OCI-LY3 (cell line): Measurements from ENCODE around the gene PIP4K2C.

Source experiments
- CTCF ChIP-seq: fragments of 200-600, 300-600 bp; sonication (generic); IDR thresholded peaks from 2 replicates; pipeline ENCODE4 v1.5.1; 2014; ENCODE audit warnings: antibody characterized with exemption, low read length, low read depth
- EZH2phosphoT487 ChIP-seq: fragments of 200-600 bp; shearing (Covaris generic); IDR thresholded peaks from 2 replicates; pipeline ENCODE4 v1.6.1; 2018; ENCODE audit warnings: antibody characterized with exemption, mixed run types, low read depth

DNA sequence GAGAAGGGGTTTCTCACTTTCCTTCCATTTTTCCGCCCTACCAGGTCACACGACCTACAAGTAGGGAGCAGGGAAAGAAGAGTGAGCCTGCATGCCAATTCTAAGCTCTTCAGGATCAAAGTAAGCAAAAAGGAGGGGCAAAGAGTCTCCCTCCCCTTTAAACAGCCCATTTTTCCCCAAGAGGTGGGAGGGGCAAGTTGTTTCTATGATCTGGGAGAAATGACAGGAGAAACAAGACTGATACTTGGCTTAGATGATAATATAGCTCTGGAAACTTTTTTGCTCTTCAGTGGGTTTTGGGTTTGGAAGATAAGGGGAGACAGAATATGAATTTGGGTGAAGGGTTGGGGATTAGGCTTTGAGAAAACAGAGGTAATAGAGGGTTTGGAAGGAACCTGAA lies 15.4 kb downstream of the PIP4K2C start:
- TF ChIP-seq EZH2phosphoT487 (no peak), CTCF (no peak)
